Right lobe of liver (tissue), 4 donors: ENCODE results near the gene ZFYVE16.
"Not testable (repeated sequence)": the region's sequence is repeated elsewhere in the genome, so short reads cannot be mapped to it uniquely, and the experiment has no call there.

Source experiments
- POLR2A ChIP-seq: fragments of 450-650 bp; IDR thresholded peaks from one replicate; pipeline ENCODE4 v1.6.1; 2017; ENCODE audit warnings: antibody characterized with exemption, mild to moderate bottlenecking
- TF ChIP-seq, protein P1 (sequence below), 4 donors: fragments of 200-600 bp in 3 of 4; fragments of 450-650 bp in 1 of 4; IDR thresholded peaks; one replicate each; pipeline versions ENCODE4 v1.5.1 to v1.8.0; 2016 to 2022; ENCODE audit warnings: antibody characterized with exemption in 4 of 4, mild to moderate bottlenecking in 2 of 4
- donor health status: DM: no; HTN: no; CAD: no.
- donor health status: DM: no; HTN: no; CAD: no.
- donor health status: DM: no; HTN: yes; CAD: no.

DNA sequence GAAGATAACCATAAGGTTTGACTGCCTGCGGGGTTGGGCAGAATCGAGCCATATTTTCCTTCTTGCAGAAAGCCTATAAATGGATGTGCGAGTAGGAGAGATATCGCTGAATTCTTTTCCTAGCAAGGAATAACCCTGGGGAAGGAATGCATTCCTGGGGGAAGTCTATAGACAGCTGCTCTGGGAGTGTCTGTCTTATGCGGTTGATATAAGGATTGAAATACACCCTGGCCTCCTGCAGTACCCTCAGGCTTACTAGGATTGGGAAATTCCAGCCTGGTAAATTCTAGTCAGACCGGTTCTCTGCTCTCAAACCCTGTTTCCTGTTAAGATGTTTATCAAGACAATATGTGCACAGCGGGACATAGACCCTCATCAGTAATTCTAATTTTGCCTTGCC is 85.6 kb downstream of the ZFYVE16 start:
- TF ChIP-seq POLR2A, result not testable (repeated sequence)
- TF ChIP-seq, protein P1, sequence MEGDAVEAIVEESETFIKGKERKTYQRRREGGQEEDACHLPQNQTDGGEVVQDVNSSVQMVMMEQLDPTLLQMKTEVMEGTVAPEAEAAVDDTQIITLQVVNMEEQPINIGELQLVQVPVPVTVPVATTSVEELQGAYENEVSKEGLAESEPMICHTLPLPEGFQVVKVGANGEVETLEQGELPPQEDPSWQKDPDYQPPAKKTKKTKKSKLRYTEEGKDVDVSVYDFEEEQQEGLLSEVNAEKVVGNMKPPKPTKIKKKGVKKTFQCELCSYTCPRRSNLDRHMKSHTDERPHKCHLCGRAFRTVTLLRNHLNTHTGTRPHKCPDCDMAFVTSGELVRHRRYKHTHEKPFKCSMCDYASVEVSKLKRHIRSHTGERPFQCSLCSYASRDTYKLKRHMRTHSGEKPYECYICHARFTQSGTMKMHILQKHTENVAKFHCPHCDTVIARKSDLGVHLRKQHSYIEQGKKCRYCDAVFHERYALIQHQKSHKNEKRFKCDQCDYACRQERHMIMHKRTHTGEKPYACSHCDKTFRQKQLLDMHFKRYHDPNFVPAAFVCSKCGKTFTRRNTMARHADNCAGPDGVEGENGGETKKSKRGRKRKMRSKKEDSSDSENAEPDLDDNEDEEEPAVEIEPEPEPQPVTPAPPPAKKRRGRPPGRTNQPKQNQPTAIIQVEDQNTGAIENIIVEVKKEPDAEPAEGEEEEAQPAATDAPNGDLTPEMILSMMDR (IDR thresholded peaks at IDR 0.05), result not testable (repeated sequence)
